Type B pancreatic cell (in vitro differentiated cells): ENCODE measurements around the gene CCDC146. TPM values are rescaled to one million over a fixed set of nuclear protein-coding genes. Genes with fewer than 3 reads are reported as not detected.
"Not testable (repeated sequence)": the region's sequence is repeated elsewhere in the genome, so short reads cannot be mapped to it uniquely, and the experiment has no call there.

Experiments used
- DNase-seq: peaks from one replicate; pipeline ENCODE4 v3.0.0; 2021; ENCODE audit warnings: mixed read lengths; ENCODE audit not compliant: unreplicated experiment; ENCODE audit errors: extremely low spot score
- H3K27ac Mint-ChIP-seq: 2 replicates; pipeline ENCODE4 v1.8.0; 2021; ENCODE audit warnings: mild to moderate bottlenecking, mixed read lengths
- H3K27me3 Mint-ChIP-seq: 2 replicates; pipeline ENCODE4 v1.8.0; 2021; ENCODE audit warnings: mixed read lengths
- H3K36me3 Mint-ChIP-seq: 2 replicates; pipeline ENCODE4 v1.8.0; 2021; ENCODE audit warnings: mixed read lengths
- H3K4me1 Mint-ChIP-seq: one replicate; pipeline ENCODE4 v1.8.0; 2021; ENCODE audit warnings: mixed read lengths; ENCODE audit not compliant: unreplicated experiment
- H3K4me3 Mint-ChIP-seq: 2 replicates; pipeline ENCODE4 v1.8.0; 2021; ENCODE audit warnings: mild to moderate bottlenecking, mixed read lengths
- H3K9me3 Mint-ChIP-seq: 2 replicates; pipeline ENCODE4 v1.8.0; 2021; ENCODE audit warnings: mixed read lengths
- long read RNA-seq: library from polyadenylated mRNA; unstranded; transcript quantifications from one replicate; pipeline ENCODE4 v2.0.0, GENCODE V29; 2020
- total RNA-seq: library from RNA; stranded (reverse); gene quantifications from 2 replicates; pipeline ENCODE4 v1.2.1, GENCODE V29; 2021; ENCODE audit warnings: low replicate concordance

Gene CCDC146, protein sequence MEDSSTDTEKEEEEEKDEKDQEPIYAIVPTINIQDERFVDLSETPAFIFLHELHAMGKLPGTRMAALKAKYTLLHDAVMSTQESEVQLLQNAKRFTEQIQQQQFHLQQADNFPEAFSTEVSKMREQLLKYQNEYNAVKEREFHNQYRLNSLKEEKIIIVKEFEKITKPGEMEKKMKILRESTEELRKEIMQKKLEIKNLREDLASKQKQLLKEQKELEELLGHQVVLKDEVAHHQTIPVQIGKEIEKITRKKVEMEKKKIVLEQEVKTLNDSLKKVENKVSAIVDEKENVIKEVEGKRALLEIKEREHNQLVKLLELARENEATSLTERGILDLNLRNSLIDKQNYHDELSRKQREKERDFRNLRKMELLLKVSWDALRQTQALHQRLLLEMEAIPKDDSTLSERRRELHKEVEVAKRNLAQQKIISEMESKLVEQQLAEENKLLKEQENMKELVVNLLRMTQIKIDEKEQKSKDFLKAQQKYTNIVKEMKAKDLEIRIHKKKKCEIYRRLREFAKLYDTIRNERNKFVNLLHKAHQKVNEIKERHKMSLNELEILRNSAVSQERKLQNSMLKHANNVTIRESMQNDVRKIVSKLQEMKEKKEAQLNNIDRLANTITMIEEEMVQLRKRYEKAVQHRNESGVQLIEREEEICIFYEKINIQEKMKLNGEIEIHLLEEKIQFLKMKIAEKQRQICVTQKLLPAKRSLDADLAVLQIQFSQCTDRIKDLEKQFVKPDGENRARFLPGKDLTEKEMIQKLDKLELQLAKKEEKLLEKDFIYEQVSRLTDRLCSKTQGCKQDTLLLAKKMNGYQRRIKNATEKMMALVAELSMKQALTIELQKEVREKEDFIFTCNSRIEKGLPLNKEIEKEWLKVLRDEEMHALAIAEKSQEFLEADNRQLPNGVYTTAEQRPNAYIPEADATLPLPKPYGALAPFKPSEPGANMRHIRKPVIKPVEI
- total RNA-seq = 2.1 and 15.3 TPM in 2 replicates
- long read RNA-seq, partial matches to known transcripts = 1 of 2 reads
- long read RNA-seq, other reads (novel, unspliced or antisense) = 0 of 2 reads

DNA sequence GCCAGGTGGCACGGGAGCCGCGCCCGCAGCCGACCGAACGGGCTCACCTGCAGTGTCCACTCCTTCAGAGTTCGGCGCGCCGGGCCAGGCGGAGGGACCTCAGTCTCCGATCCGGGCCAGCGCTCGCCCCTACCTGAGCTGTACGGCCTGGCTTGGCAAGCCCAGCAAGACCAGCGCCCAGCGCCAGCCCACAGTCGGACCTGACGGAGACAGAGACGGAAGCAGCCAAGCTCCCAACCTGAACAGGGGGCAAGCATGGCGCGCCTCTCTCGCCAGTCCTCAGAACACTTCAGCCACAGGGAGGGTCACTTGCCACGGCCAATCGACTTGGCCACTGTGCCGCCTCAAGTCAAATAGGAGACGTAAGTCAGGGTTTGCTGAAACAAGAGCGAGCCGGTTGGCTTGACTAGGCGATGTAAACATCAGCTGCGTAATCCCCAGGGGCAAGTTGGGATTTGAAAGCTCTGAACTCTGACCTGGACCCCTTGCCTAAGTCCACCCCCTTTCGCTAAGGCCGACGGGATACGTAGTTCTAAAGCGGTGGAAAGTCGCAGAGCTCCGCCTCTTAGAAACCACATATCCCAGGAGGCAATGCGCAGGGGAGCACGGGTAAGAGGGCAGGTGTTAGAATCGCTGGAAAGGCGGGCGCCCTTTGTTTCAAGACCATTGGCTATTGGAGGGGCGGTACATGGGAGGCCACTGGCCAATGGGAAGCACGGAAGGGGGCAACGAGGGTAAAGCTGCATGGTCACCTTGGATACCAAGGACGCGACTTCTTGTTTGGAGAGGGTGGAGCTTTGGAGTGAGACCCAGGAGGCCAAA is at the start of gene CCDC146:
TSS of gene CCDC146 (plus strand) at position 756 of the 822 bp plus-strand sequence. CDS start 45,054 bp downstream, outside the sequence.
- Mint-ChIP-seq H3K27ac (peak within 1 kb of the TSS; percentile 87), H3K4me3 (peak within 1 kb of the TSS; percentile 92)
- H3K27me3 Mint-ChIP-seq, H3K36me3 Mint-ChIP-seq, H3K4me1 Mint-ChIP-seq, H3K9me3 Mint-ChIP-seq: not testable (repeated sequence)
- DNase-seq = peak; percentile 93

DNA sequence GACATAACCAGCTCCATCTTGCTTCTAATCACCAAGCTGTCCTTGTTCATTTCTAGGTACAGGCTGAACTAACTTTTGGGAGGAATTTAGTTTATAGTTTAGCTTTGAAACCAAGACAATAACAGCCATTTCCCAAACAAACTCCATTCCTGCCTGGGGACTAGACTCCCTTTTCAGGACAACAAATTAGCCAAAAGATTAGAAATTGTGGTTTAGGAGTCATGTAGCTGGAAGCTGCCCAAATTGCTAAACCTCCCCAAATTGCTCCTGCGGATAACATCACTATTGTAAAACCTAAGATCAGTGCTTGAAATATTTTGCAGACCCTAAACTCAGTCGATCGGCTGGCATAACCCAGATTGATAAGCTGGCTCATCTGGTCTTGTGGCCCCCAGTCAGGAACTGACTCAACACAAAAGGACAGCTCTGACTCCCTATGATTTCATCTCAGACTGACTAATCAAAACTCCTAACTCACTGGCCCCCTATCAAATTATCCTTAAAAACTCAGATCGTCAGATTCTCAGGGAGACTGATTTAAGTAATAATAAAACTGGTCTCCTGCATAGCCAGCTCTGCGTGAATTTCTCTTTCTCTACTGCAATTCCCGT is 47.5 kb upstream of the CCDC146 start:
- peaks cover 12% of the 10 kb centered on the region for H3K36me3 Mint-ChIP-seq
- DNase-seq, H3K9me3 Mint-ChIP-seq, H3K4me3 Mint-ChIP-seq, H3K4me1 Mint-ChIP-seq, H3K27me3 Mint-ChIP-seq, H3K27ac Mint-ChIP-seq: not testable (repeated sequence)

DNA sequence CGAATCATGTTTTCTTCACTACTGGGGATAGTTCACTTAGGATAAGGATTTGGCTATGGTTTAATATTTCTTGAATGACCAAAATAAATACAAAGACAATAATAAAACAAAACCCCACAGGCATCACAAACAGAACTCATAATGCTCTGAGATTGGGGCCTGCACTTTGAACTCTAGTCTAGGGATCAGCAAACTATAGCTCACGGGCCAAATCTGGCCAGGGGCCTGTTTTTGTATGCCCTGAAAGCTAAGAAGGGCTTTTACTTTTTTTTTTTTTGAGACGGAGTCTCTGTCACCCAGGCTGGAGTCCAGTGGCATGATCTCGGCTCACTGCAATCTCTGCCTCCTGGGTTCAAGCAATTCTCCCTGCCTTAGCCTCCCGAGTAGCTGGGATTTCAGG is 45.4 kb upstream of the CCDC146 start:
- H3K9me3 Mint-ChIP-seq, H3K27me3 Mint-ChIP-seq, H3K36me3 Mint-ChIP-seq, H3K4me3 Mint-ChIP-seq, DNase-seq, H3K27ac Mint-ChIP-seq, H3K4me1 Mint-ChIP-seq: not testable (repeated sequence)

DNA sequence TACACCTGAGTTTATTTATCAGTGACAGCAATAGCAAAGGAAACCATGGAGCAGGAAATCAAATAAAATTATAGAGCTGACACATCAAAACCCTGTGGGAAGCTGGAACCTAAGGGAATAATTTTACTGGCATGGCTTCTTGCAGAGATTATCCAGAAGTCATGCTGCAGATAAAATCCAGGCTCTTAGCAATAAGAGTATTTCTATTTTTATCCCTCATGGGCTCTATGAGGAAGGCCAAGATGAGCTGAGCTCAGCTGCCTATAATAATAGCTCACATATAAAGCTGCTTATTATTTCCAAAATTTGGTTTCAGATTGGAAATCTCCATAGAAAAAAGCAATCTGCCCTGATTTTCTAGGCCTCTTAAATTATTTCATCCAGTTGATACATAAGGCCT is 43.3 kb upstream of the CCDC146 start:
- DNase-seq, H3K27me3 Mint-ChIP-seq, H3K36me3 Mint-ChIP-seq, H3K4me1 Mint-ChIP-seq, H3K27ac Mint-ChIP-seq, H3K9me3 Mint-ChIP-seq, H3K4me3 Mint-ChIP-seq: not testable (repeated sequence)

DNA sequence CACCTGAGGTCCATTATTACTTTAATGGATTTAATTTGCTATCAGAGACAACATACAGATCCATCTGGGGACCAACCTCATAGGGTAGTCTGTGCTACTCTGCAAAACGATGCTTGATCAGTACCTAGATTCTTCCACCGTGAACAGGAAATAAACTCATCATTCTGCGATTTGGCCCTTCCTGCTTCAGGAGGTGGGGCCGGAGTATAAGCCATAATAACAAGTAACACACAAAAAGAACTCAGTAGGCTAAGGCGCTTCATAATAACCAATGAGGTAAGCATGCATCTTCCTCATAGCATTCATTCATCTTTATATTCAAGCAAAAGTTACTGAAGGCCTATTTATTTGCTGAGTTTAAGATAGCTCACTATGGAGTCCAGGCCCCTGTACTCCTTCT is 42.8 kb upstream of the CCDC146 start:
- not testable (repeated sequence) for H3K27ac Mint-ChIP-seq, DNase-seq, H3K27me3 Mint-ChIP-seq, H3K9me3 Mint-ChIP-seq, H3K4me1 Mint-ChIP-seq, H3K36me3 Mint-ChIP-seq, H3K4me3 Mint-ChIP-seq

DNA sequence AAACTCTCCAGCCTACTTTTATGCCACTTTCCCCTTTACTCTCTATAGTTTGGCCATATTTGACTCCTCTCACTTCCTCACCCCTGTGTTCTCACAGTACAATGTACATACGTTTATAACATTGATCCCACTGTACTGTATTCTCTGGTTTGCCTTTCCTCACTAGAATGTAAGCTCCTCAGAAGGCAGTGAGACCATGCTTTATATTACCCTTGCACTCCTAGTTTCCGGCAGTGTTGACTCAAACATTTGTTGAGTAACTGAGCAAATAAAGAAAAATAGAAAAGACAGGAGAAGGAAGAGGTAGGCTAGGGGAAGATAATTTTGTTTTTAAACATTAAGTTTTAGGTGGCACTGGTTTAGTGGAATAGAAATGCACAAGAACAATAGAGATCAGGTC is 42.2 kb upstream of the CCDC146 start:
- not testable (repeated sequence) for H3K27ac Mint-ChIP-seq, H3K4me3 Mint-ChIP-seq, H3K27me3 Mint-ChIP-seq, H3K4me1 Mint-ChIP-seq, DNase-seq, H3K9me3 Mint-ChIP-seq, H3K36me3 Mint-ChIP-seq

DNA sequence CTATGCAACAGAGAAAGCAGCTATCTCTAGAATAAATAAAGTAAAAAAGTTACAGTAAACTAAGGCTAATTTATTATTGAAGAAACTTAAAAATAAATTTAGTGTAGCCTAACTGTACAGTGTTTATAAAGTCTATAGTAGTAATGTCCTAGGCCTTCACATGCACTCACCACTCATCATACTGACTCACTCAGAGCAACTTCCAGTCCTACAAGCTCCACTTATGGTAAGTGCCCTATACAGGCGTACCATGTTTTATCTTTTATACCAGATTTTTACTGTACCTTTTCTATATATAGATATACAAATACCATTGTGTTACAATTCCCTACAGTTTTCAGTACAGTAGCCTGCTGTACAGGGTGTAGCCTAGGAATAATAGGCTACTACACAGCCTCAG is 40.2 kb upstream of the CCDC146 start:
- H3K9me3 Mint-ChIP-seq, H3K4me1 Mint-ChIP-seq, DNase-seq, H3K4me3 Mint-ChIP-seq, H3K36me3 Mint-ChIP-seq, H3K27me3 Mint-ChIP-seq, H3K27ac Mint-ChIP-seq: not testable (repeated sequence)

DNA sequence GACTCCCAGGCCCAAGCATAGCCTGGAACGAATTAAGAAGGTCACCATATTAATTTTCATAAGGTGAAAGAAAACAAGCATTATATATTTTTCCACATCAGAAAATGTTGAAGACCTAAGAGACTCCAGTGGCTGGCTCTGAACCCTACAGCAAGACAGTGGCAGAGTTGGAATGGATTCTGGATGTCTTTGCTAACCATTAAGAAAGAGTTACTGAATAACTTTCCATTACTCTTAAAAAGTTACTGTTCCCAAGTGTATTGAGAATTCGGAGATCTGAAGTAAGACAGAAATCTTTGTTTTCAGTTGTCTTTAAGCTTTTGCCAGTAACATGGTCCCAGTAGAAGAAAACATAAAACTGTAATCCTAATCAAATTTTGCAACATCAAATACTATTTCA is 30.1 kb upstream of the CCDC146 start:
- H3K36me3 Mint-ChIP-seq = peaks cover 12% of the 10 kb centered on the region
- DNase-seq, H3K9me3 Mint-ChIP-seq, H3K27ac Mint-ChIP-seq, H3K4me1 Mint-ChIP-seq, H3K4me3 Mint-ChIP-seq, H3K27me3 Mint-ChIP-seq: not testable (repeated sequence)

DNA sequence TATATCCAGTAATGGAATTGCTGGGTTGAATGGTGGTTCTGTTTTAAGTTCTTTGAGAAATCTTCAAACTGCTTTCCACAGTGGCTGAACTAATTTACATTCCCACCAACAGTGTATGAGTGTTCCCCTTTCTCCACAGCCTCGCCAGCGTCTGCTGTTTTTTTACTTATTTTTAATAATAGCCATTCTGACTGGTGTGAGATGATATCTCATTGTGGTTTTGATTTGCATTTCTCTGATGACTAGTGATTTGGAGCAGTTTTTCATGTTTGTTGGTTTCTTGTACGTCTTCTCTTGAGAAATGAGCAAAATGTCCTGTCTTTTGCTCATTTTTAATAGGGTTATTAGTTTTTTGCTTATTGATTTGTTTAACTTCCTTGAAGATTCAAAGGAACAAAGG is 21.9 kb upstream of the CCDC146 start:
- not testable (repeated sequence) for H3K4me3 Mint-ChIP-seq, H3K4me1 Mint-ChIP-seq, H3K9me3 Mint-ChIP-seq, H3K27ac Mint-ChIP-seq, H3K36me3 Mint-ChIP-seq, DNase-seq, H3K27me3 Mint-ChIP-seq

DNA sequence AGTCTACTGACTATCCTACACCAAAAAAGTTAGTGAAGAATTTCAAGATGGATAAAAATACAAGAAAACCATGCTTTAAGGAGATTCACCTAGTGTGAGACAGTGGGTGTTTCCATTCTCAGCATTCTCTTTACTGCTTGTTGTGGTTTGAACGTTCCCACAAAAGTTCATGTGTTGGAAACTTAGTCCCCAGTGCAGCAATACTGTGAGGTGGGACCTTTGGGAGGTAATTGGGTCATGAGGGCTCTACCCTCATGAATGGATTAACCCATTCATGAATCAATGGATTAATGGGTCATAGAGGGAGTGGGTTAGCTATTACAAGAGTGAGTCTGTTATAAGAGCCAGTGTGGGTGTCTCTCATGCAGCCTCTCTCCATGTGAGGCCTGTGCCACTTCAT is 21.2 kb upstream of the CCDC146 start:
- H3K27me3 Mint-ChIP-seq, H3K9me3 Mint-ChIP-seq, DNase-seq, H3K4me3 Mint-ChIP-seq, H3K27ac Mint-ChIP-seq, H3K4me1 Mint-ChIP-seq, H3K36me3 Mint-ChIP-seq: not testable (repeated sequence)

DNA sequence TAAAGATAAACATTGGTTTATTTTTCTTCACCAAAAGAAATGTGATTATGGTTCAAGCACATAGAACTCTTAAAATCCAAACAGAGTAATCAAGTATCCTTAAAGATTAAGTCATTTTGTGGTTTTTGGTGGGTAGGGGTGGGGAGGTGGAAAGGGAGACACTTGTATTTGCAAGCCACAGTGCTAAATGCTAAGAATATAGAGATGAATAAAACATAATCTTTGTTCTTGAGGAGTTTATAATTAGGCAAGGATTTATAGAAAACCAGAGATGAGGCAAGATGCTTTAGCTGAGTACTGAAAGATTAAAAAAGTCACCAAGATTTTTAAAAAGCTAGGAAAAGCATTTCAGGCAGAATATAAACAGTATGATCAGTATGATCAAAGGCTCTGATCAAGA is 19.7 kb upstream of the CCDC146 start:
- not testable (repeated sequence) for H3K4me1 Mint-ChIP-seq, H3K4me3 Mint-ChIP-seq, DNase-seq, H3K27ac Mint-ChIP-seq, H3K27me3 Mint-ChIP-seq, H3K9me3 Mint-ChIP-seq, H3K36me3 Mint-ChIP-seq

DNA sequence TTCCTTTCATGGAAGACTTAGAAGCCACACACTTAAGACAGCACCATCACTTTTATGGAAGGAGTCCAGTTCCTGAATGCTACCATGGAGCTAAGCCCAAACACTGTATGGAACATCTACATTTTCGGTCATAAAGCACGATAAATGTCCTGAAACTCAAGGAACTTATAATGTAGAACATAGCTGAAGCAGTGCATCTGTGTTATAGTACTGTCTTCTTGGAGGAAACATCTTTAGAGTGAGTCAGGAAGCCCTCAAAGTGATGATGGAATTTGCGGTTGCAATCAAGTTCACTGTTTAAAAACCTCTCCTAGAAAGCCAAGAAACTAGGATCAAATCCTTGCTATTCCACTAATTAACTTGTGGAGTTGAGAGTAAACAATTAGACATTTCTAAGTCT is 16.5 kb upstream of the CCDC146 start:
- H3K4me1 Mint-ChIP-seq, H3K27ac Mint-ChIP-seq, H3K36me3 Mint-ChIP-seq, H3K4me3 Mint-ChIP-seq, H3K27me3 Mint-ChIP-seq, H3K9me3 Mint-ChIP-seq, DNase-seq: not testable (repeated sequence)

DNA sequence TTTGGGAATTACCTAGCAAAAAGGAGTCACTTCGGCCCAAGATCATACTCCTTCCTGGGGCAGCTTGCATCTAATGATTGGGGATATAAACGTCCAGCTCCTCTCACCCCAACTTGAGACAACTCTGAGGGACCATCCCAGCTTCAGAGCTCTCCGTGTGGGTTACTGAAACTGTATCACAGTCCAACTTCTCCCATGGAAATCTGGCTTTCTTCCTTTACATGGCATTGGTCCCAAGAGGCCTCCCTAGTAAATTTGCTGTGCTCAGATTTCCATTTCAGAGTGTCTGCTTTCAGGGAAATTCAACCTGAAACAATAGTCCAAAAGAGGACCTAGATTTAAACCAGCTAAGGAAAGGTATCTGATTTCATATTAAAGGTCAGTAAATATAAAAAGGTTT is 14.8 kb upstream of the CCDC146 start:
- H3K4me1 Mint-ChIP-seq, H3K4me3 Mint-ChIP-seq, DNase-seq, H3K36me3 Mint-ChIP-seq, H3K27me3 Mint-ChIP-seq, H3K9me3 Mint-ChIP-seq, H3K27ac Mint-ChIP-seq: not testable (repeated sequence)
